Measurements from ENCODE around the gene NR4A3. TPM values are rescaled to one million over a fixed set of nuclear protein-coding genes. Genes with fewer than 3 reads are reported as not detected.

Gene NR4A3
- total RNA-seq, 1 experiment from 2014 or later = 0.24 TPM

GRCh38 chr9:99866398-99866797 is 44.7 kb downstream of the NR4A3 start:
- Histone ChIP-seq H3K79me2 (ENCODE audit: insufficient read depth, low read length) (no peaks in the 10 kb centered on the region), H3K23ac (ENCODE audit: insufficient read length, low read depth, low read length) (no peak overlapping the region), H2AFZ (ENCODE audit: low read length) (no peak overlapping the region), H3K4me1 (ENCODE audit: insufficient read depth, low read length) (0 out of 2 replicates have a peak, but pooled peaks cover 7% of the 10 kb centered on the region), H4K8ac (replicated peaks; ENCODE audit: insufficient read length, low read depth, low read length) (no peak overlapping the region), H3K4me2 (ENCODE audit: insufficient read depth, insufficient read length, low read length) (no peak overlapping the region), H4K91ac (ENCODE audit: insufficient read length, low read depth, low read length) (no peak overlapping the region), H3K23me2 (ENCODE audit: insufficient read length, low read depth, low read length, poor library complexity, severe bottlenecking) (no peaks in the 10 kb centered on the region), H3K4ac (ENCODE audit: low read depth, low read length) (no peak overlapping the region), H3K9ac (ENCODE audit: extremely low read depth, insufficient read length, low read length) (no peak overlapping the region), H2BK15ac (ENCODE audit: low read depth, low read length) (no peak overlapping the region), H2BK5ac (ENCODE audit: insufficient read length, low read length) (no peak overlapping the region), H2AK5ac (ENCODE audit: insufficient read length, low read length) (no peak overlapping the region), H3K56ac (ENCODE audit: insufficient read length, low read depth, low read length) (no peak overlapping the region), H3K14ac (ENCODE audit: insufficient read depth, low read length) (no peak overlapping the region), H3T11ph (ENCODE audit: low read length) (no peak overlapping the region), H3K27me3 (ENCODE audit: insufficient read depth, low read length) (no peaks in the 10 kb centered on the region), H2BK12ac (ENCODE audit: insufficient read length, low read depth, low read length) (no peak overlapping the region), H2BK120ac (ENCODE audit: low read depth, low read length, poor library complexity, severe bottlenecking) (no peak overlapping the region), H3K18ac (ENCODE audit: insufficient read length, low read depth, low read length) (no peak overlapping the region), H3K27ac (ENCODE audit: insufficient read length, low read depth, low read length) (no peak overlapping the region), H2BK20ac (ENCODE audit: low read depth, low read length, poor library complexity, severe bottlenecking) (no peak overlapping the region), H4K5ac (ENCODE audit: insufficient read length, low read depth, low read length) (no peak overlapping the region), H3K79me1 (ENCODE audit: insufficient read depth, low read depth, low read length, poor library complexity, severe bottlenecking) (no peaks in the 10 kb centered on the region), H4K20me1 (ENCODE audit: control insufficient read depth, insufficient read depth, insufficient read length) (no peaks in the 10 kb centered on the region), H3K9me3 (ENCODE audit: control insufficient read depth, low read depth, low read length) (no peaks in the 10 kb centered on the region)
- TF ChIP-seq CTCF (conservative IDR thresholded peaks at IDR 0.05) = no peak
- H3K36me3 Mint-ChIP-seq (ENCODE audit: insufficient read depth in 1 of 3, low read depth in 3 of 3) = no peaks in the 10 kb centered on the region
- no peak overlapping the region for H3K27ac Mint-ChIP-seq
- no peaks in the 10 kb centered on the region for H3K27me3 Mint-ChIP-seq (ENCODE audit: low read depth)
- H3K4me1 Mint-ChIP-seq = peaks cover 7 to 16% of the 10 kb centered on the region in 2 experiments
- no peak overlapping the region for H3K4me3 Mint-ChIP-seq
- H3K9me3 Mint-ChIP-seq = no peaks in the 10 kb centered on the region
- no peak for DNase-seq
- WGBS (ENCODE audit: extremely low coverage, insufficient read length, low lambda C conversion rate) = no CpG with 5 or more reads among the region's 2 CpGs

Measured in H9 (cell line).